Measurements from ENCODE around the gene PAPLN.

DNA sequence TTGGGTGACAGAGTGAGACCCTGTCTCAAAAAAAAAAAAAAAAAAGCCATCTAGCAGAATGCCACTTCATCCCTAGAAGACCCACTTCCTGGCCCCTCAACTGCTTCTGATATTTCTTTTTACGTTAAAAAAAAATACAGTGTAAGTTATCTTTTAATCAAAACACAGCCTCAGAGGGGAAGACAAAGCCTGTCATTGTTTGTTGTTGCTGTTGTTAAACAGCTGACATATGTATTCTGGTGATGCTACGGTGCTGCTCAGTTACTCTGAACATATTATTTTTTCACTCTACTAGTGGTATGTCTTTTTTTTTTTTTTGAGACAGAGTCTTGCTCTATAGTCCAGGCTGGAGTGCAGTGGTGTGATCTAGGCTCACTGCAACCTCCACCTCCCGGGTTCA lies 75.4 kb downstream of the PAPLN start:
- TF ChIP-seq YY1 (IDR thresholded peaks at IDR 0.05; ENCODE audit: extremely low read depth, insufficient replicate concordance, low read depth, low read length) (no peak), CEBPB (IDR thresholded peaks at IDR 0.05; ENCODE audit: low read depth) (no peak), POLR2AphosphoS5 (IDR thresholded peaks at IDR 0.05; ENCODE audit: low read depth, low read length) (no peak)
- TF ChIP-seq, protein P1, sequence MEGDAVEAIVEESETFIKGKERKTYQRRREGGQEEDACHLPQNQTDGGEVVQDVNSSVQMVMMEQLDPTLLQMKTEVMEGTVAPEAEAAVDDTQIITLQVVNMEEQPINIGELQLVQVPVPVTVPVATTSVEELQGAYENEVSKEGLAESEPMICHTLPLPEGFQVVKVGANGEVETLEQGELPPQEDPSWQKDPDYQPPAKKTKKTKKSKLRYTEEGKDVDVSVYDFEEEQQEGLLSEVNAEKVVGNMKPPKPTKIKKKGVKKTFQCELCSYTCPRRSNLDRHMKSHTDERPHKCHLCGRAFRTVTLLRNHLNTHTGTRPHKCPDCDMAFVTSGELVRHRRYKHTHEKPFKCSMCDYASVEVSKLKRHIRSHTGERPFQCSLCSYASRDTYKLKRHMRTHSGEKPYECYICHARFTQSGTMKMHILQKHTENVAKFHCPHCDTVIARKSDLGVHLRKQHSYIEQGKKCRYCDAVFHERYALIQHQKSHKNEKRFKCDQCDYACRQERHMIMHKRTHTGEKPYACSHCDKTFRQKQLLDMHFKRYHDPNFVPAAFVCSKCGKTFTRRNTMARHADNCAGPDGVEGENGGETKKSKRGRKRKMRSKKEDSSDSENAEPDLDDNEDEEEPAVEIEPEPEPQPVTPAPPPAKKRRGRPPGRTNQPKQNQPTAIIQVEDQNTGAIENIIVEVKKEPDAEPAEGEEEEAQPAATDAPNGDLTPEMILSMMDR (IDR thresholded peaks at IDR 0.05 in 2 of 3, conservative IDR thresholded peaks at IDR 0.05 in 1 of 3; ENCODE audit: borderline replicate concordance in 1 of 3, insufficient read depth in 1 of 3, low read depth in 2 of 3, low read length in 2 of 3): no peak
- TF ChIP-seq, protein P2, sequence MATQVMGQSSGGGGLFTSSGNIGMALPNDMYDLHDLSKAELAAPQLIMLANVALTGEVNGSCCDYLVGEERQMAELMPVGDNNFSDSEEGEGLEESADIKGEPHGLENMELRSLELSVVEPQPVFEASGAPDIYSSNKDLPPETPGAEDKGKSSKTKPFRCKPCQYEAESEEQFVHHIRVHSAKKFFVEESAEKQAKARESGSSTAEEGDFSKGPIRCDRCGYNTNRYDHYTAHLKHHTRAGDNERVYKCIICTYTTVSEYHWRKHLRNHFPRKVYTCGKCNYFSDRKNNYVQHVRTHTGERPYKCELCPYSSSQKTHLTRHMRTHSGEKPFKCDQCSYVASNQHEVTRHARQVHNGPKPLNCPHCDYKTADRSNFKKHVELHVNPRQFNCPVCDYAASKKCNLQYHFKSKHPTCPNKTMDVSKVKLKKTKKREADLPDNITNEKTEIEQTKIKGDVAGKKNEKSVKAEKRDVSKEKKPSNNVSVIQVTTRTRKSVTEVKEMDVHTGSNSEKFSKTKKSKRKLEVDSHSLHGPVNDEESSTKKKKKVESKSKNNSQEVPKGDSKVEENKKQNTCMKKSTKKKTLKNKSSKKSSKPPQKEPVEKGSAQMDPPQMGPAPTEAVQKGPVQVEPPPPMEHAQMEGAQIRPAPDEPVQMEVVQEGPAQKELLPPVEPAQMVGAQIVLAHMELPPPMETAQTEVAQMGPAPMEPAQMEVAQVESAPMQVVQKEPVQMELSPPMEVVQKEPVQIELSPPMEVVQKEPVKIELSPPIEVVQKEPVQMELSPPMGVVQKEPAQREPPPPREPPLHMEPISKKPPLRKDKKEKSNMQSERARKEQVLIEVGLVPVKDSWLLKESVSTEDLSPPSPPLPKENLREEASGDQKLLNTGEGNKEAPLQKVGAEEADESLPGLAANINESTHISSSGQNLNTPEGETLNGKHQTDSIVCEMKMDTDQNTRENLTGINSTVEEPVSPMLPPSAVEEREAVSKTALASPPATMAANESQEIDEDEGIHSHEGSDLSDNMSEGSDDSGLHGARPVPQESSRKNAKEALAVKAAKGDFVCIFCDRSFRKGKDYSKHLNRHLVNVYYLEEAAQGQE (IDR thresholded peaks at IDR 0.05; ENCODE audit: low read depth): no peak
